OCI-M2 (cell line): ENCODE measurements around the gene EIF4E3.

ENCODE experiments used
- DNase-seq: peaks from one replicate; lab custom pipeline; 2025; ENCODE audit not compliant: unreplicated experiment; lab: John Stamatoyannopoulos, UW

Gene EIF4E3

DNA sequence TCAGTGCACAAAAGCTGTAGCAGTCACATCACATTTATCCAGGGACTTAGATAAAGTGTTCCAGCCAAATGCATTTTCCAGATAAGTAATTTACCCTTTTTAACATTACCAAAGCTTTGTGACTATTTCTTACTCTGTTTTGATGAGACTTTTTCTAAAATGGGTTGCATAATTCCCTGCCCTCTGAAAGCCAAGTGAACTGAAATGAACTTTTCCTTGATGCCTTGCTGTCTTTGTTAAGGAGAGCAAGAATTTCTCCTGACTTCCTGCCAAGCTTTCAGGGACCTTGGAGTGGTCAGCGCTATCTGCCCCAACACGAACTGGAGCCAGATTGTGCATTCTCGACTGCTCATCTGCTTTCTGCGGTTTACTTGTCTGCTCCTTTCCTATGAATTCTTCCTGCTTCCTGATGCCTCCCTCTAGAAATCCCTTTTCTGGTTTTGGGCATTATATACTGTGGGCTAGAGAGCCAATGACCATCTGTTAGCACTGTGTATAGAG is 34.8 kb downstream of the EIF4E3 start:
- no peak for DNase-seq

DNA sequence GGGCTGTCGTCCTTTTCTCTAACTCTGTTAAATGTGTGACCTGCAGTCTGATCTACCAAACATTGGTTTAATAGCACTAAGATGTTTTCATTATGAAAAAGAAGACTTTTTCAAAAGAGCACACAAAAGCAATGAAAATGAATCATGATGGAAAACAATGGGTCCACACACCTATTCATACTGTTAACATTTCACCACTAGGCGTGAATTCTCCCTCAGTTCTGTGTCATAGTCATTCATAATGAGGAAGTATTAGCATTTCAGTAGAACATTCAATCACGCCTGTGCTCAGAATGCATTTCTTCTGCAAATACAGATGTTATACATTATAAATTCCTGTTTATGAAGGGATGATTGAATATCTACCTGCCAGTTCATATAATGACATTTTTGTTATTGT is 35.9 kb downstream of the EIF4E3 start:
- DNase-seq, result no peak

GRCh38 chr3:71688121-71688520 is 37.1 kb downstream of the EIF4E3 start:
- DNase-seq, result no peak

DNA sequence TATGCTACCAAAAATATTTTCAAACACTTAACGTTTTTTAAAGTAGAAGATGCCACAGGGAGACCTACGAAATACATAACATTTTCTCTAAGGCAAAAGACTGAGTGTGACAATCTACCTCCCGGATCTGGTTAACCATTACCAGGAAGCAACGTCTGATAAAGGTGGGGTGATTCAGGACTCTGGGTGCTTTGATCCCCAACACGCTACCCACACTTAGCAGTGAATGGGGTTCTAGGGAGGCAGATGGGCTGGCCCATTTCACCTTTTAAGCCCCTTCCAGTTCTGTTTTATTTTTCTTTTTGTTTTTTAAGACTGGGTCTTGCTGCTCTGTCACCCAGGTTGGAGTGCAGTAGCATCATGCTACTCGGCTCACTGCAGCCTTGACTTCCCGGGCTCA is 39.5 kb downstream of the EIF4E3 start:
- no peak for DNase-seq

- DNase-seq, result no peak
These were observed 40.3 kb downstream of the EIF4E3 start for GRCh38 chr3:71684757-71685386.

GRCh38 chr3:71684046-71684756 is 41.0 kb downstream of the EIF4E3 start:
- DNase-seq, result no peak

GRCh38 chr3:71681224-71681668 is 44.0 kb downstream of the EIF4E3 start:
- no peak for DNase-seq

- DNase-seq, result no peak
These were observed 44.6 kb downstream of the EIF4E3 start for GRCh38 chr3:71680603-71681002.

- DNase-seq, result no peak
These were observed 48.3 kb downstream of the EIF4E3 start for GRCh38 chr3:71676931-71677330.

GRCh38 chr3:71673486-71673885 is 51.7 kb downstream of the EIF4E3 start:
- no peak for DNase-seq

DNA sequence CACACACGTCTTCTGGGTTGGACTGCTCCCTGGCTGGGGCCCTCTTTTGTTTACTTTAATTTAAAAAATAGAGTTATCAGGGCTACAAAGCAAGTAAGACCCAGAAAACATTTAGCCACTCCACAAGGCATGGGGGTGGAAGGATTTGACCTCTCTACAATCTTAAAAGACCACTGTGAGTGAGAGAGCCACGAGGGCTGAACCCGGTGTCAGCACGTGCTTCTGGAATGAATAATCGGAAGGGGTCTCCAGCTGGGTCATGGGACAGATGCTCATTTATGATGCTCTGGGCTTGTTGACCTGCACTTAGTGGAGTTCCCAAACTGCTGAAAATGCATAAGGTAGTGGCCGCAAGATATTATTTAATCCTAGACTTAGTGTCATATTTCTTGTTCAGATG is 52.4 kb downstream of the EIF4E3 start:
- DNase-seq, result no peak

DNA sequence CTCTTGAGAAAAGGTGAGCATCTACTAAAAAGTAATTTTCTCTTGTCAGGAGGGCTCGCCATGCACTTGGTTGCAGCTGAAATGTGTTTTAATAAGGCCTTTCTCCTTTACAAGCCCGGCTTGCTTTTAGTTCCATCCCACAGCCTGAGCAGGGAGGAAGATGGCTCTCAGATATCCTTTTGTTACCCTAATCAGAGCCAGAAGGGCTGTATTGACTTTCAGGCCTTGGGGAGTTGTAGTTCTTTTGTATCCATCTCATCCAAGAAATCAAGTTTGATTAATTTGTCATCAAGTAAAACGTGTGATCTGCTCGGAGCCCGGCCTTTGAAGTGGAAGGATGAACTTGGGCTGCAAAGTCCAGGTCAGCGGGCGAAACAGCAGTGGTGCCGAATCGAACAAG is 52.9 kb downstream of the EIF4E3 start:
- DNase-seq, result no peak

GRCh38 chr3:71671216-71671845 is 53.9 kb downstream of the EIF4E3 start:
- no peak for DNase-seq

DNA sequence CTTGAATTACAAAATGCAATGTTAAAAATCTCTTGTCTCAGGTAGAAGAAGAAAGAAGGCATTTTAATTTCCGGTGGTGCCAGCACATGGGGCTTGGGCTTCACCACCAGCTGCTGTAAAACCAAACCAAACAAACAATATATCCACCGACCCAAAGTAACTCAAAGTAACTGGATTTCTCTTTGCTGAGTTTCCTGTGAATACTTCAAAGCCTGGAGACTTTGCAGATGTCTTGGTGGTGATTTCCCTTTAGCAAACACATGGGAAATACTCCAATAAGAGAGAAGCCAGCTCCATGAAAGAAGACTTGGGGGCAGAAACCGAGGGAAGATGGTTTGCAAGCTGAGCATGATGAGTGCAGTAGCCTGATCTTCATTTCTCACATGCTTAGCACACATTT is 62.6 kb downstream of the EIF4E3 start:
- DNase-seq, result no peak

DNA sequence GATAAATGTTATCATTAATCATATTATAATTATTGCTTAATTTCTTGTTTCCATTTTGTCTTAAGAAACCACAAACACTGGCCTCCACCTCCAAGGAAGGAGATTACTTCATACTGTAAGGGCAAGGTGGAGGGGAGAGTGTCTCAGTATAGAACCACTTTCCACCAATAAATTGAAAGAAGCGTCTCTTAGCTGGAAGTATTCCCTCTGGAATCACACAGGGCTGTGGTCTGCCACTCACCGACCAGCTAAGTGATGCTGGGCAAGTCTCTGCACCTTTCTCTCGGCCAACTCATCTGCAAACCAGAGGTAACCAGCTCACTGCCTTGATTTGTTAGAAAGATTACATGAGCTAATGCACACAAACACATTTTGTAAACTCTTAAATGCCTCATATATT is 63.1 kb downstream of the EIF4E3 start:
- no peak for DNase-seq

- no peak for DNase-seq
These were observed 65.2 kb downstream of the EIF4E3 start for GRCh38 chr3:71659864-71660591.

GRCh38 chr3:71657831-71658530 is 67.2 kb downstream of the EIF4E3 start:
- DNase-seq, result no peak

DNA sequence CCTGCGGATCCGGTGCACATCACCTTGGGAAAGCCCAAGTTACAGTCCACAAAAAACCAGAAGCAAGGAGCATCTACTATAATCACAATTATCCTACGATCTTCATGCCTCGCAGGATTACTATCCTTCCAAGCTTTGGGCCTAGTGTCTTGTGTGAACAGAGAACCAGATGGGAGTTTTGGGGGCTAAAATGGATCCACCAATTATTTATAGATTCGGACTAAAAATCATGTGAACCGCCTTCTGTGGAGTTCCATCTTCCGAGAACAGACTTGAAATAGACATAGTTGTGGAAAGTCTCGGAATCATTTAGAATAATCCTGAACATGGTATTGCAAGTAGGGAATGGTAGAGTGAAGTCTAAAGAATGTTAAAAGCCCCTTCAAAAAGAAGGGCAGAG is 70.1 kb downstream of the EIF4E3 start:
- DNase-seq, result no peak

DNA sequence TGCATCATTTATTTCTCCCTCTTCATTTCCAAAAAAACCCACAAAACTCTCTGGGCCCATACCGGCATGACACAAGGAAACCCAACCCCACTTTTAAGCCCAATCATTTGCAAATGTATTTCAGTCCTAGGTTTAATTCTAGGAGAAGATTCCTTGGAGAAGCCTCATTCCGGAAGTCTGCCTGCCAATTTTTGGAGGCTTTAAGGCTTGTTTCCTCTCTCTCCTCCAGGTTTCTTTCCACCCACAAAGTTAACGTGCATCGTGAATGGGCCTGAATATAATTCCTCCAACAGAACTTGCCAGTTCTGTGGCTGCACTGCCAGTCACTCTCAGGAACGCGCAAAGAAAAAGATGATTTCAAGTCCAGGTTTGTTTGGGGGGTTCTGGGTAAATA is 71.8 kb downstream of the EIF4E3 start:
- no peak for DNase-seq

DNA sequence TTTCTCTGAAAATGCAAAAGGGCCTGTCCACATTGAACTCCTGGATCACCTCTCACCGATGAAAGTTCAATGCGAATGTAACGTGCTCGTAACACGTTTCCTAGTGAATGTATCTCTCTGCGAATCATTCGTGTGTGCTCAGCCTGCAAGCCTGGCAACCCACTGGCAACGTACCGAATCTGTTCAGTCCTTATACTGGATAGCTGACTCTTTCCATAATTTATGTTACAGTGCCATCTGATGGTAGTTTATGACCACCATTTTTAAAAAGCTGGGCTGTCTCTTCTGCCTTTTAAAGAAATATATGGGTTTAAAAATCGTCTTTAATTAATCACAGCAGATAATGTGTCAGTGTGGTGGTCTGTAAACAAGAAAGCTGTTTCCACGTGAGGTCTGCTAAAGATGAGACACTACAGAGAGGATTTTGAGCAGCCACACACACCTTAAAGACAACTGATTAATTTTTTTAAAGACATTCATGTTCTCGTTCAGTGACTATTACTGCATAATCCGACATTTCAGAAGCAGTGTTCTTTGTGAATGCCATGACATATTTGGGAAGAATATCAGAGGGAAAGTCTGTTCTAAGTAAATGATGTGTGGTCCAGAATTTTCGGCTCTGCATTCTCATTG is 72.3 kb downstream of the EIF4E3 start:
- DNase-seq, result peak; percentile 1
